Naive thymus-derived CD8-positive, alpha-beta T cell (primary cell): ENCODE data around the gene FUT7. TPM values are rescaled to one million over a fixed set of nuclear protein-coding genes. Genes with fewer than 3 reads are reported as not detected.

Source experiments
- ATAC-seq, 2 donors: fragments of 150-1000 bp; cut with Tn5 transposase in 1 of 2; sonication (Bioruptor Pico), chemical (Tn5 transposase) in 1 of 2; 1 replicate in 1 of 2; 2 replicates in 1 of 2; pipeline ENCODE4 v1.10.0; 2021; ENCODE audit warnings: mild to moderate bottlenecking in 2 of 2, moderate library complexity in 2 of 2
- POLR2A ChIA-PET: fragments of 350-600 bp; sonication (Branson Sonifier 250); formaldehyde crosslinking; loops from one replicate; lab custom pipeline; 2021; ENCODE audit warnings: antibody characterized with exemption; lab: Charles Lee
- DNase-seq, 10 donors: peaks; one replicate each; pipeline versions ENCODE4 v3.0.0 to v3.0.0-alpha.2; 2020 to 2022
- H3K27ac Mint-ChIP-seq, 10 donors: one replicate each; pipeline ENCODE4 v1.8.0; 2020 to 2022; ENCODE audit warnings: mild to moderate bottlenecking in 10 of 10, mixed read lengths in 10 of 10, moderate library complexity in 4 of 10, inconsistent platforms in 1 of 10
- H3K27me3 Mint-ChIP-seq, 5 donors: one replicate each; pipeline ENCODE4 v1.8.0; 2021 to 2022; ENCODE audit warnings: mixed read lengths in 5 of 5
- H3K36me3 Mint-ChIP-seq, 3 donors: one replicate each; pipeline ENCODE4 v1.8.0; 2020 to 2022; ENCODE audit warnings: mixed read lengths in 3 of 3, mild to moderate bottlenecking in 2 of 3, inconsistent platforms in 1 of 3
- H3K4me1 Mint-ChIP-seq, 4 donors: one replicate each; pipeline ENCODE4 v1.8.0; 2021 to 2022; ENCODE audit warnings: mixed read lengths in 4 of 4
- H3K4me3 Mint-ChIP-seq, 10 donors: one replicate each; pipeline ENCODE4 v1.8.0; 2020 to 2022; ENCODE audit warnings: mild to moderate bottlenecking in 10 of 10, mixed read lengths in 10 of 10, moderate library complexity in 6 of 10, inconsistent platforms in 1 of 10
- H3K9me3 Mint-ChIP-seq, 9 donors: one replicate each; pipeline ENCODE4 v1.8.0; 2020 to 2022; ENCODE audit warnings: mixed read lengths in 9 of 9, mild to moderate bottlenecking in 3 of 9, inconsistent platforms in 1 of 9, moderate library complexity in 1 of 9
- polyA plus RNA-seq, 3 donors: library from polyadenylated mRNA; unstranded; fragments of 300-500 nt; fragmentation: Illumina TruSeq; gene quantifications; one replicate each; pipeline ENCODE4 v1.2.3, GENCODE V29; 2021
- total RNA-seq, 8 experiments: library from RNA in 2 of 8; stranded (reverse) in 2 of 8; gene quantifications; one replicate each; pipeline ENCODE4 v1.2.3 and lab custom pipeline; 2021 to 2026

FUT7 gene
- total RNA-seq, result under 1 TPM in 1 of 2 experiments, not detected in 1; 0.13 TPM
- 1 to 10 TPM; 1.2 to 1.6 (median 1.6) TPM for polyA plus RNA-seq
- total RNA-seq (lab: John Stamatoyannopoulos, UW), result 0 to 0.86 (median 0) reads per million in 6 experiments

GRCh38 chr9:137031904-137032640, at the start of gene FUT7:
TSS of gene FUT7 (minus strand) at chr9:137032088. CDS start at chr9:137031991, 97 bp downstream.
- ATAC-seq, result peak in 1 of 2 donors; percentile 26
- POLR2A ChIA-PET, result interaction anchor here (1.5 to 1.9 kb wide), 2 partner anchors 36 to 39 kb away, joined by 5 to 7 read pairs; partner anchors contain the start of genes CLIC3 and PAXX

GRCh38 chr9:137080260-137081122, 48.6 kb upstream of the FUT7 start:
- Mint-ChIP-seq H3K4me1 (peaks cover 2 to 19% (median 12%) of the 10 kb centered on the region in 4 donors), H3K27ac (no peak overlapping the region), H3K4me3 (peak overlapping the region in 2 of 10 donors; percentile 43 to 44), H3K27me3 (no peaks in the 10 kb centered on the region), H3K36me3 (peaks cover 0 to 16% (median 0%) of the 10 kb centered on the region in 3 donors), H3K9me3 (no peaks in the 10 kb centered on the region)
- ATAC-seq, result no peak
- POLR2A ChIA-PET, result interaction anchor here (0.8 kb wide), 1 partner anchor 10 kb away, joined by 4 read pairs; the partner anchor contains the start of gene SAPCD2
- DNase-seq, result no peak

More at GRCh38 chr9:137031904-137032640, at the start of gene FUT7:
- H3K27me3 Mint-ChIP-seq, result no peaks in the 10 kb centered on the region
- no peaks in the 10 kb centered on the region for H3K36me3 Mint-ChIP-seq
- peak within 1 kb of the TSS in 9 of 10 donors; percentile 79 to 92 (median 83) for H3K27ac Mint-ChIP-seq
- H3K4me3 Mint-ChIP-seq, result peak within 1 kb of the TSS; percentile 72 to 92 (median 81)
- peaks cover 24 to 66% (median 61%) of the 10 kb centered on the region in 4 donors for H3K4me1 Mint-ChIP-seq
- no peaks in the 10 kb centered on the region for H3K9me3 Mint-ChIP-seq
- DNase-seq, result peak in 5 of 10 donors; percentile 30 to 44 (median 33)

- no peaks in the 10 kb centered on the region for H3K27me3 Mint-ChIP-seq
- POLR2A ChIA-PET, result no interaction called here
- DNase-seq, result no peak
- H3K27ac Mint-ChIP-seq, result peak overlapping the region in 1 of 10 donors; percentile 40
- no peaks in the 10 kb centered on the region for H3K9me3 Mint-ChIP-seq
- ATAC-seq, result no peak
- H3K4me1 Mint-ChIP-seq, result peaks cover 2 to 16% (median 10%) of the 10 kb centered on the region in 4 donors
- peak overlapping the region in 8 of 10 donors; percentile 10 to 72 (median 49) for H3K4me3 Mint-ChIP-seq
- H3K36me3 Mint-ChIP-seq, result peaks cover 0 to 16% (median 0%) of the 10 kb centered on the region in 3 donors
Observed at GRCh38 chr9:137079401-137079787, 47.5 kb upstream of the FUT7 start.

- Mint-ChIP-seq H3K36me3 (peaks cover 0 to 16% (median 0%) of the 10 kb centered on the region in 3 donors), H3K4me3 (peak overlapping the region; percentile 10 to 89 (median 74)), H3K4me1 (peaks cover 2 to 15% (median 9%) of the 10 kb centered on the region in 4 donors), H3K27ac (peak overlapping the region in 3 of 10 donors; percentile 15 to 46 (median 33)), H3K27me3 (no peaks in the 10 kb centered on the region), H3K9me3 (no peaks in the 10 kb centered on the region)
- DNase-seq (peak in 1 of 10 donors; percentile 61), ATAC-seq (no peak)
- POLR2A ChIA-PET, result no interaction called here
Observed at GRCh38 chr9:137078701-137079400, 47.0 kb upstream of the FUT7 start.

- H3K36me3 Mint-ChIP-seq, result peaks cover 0 to 14% (median 0%) of the 10 kb centered on the region in 3 donors
- DNase-seq, result peak in 9 of 10 donors; percentile 31 to 78 (median 45)
- peaks cover 4 to 12% (median 8%) of the 10 kb centered on the region in 4 donors for H3K4me1 Mint-ChIP-seq
- peak; percentile 63 to 70 for ATAC-seq
- peak overlapping the region; percentile 70 to 89 (median 76) for H3K4me3 Mint-ChIP-seq
- POLR2A ChIA-PET, result interaction anchor here (1.0 to 4.4 kb wide), 5 partner anchors 9 to 163 kb away, joined by 3 to 35 read pairs (median 5); partner anchors contain the start of genes MAN1B1 and TUBB4B
- H3K27ac Mint-ChIP-seq, result peak overlapping the region in 8 of 10 donors; percentile 37 to 84 (median 64)
- H3K9me3 Mint-ChIP-seq, result no peaks in the 10 kb centered on the region
- no peaks in the 10 kb centered on the region for H3K27me3 Mint-ChIP-seq
Observed at GRCh38 chr9:137077758-137078693, 46.1 kb upstream of the FUT7 start.

- Mint-ChIP-seq H3K36me3 (peaks cover 0 to 13% (median 0%) of the 10 kb centered on the region in 3 donors), H3K4me3 (peak within 1 kb of the TSS; percentile 70 to 89 (median 76)), H3K27ac (peak within 1 kb of the TSS in 8 of 10 donors; percentile 43 to 84 (median 69)), H3K4me1 (peaks cover 4 to 12% (median 8%) of the 10 kb centered on the region in 4 donors), H3K27me3 (no peaks in the 10 kb centered on the region), H3K9me3 (no peaks in the 10 kb centered on the region)
- ATAC-seq (peak; percentile 78 to 81), DNase-seq (peak; percentile 43 to 75 (median 50))
- POLR2A ChIA-PET, result interaction anchor here (1.0 to 4.4 kb wide), 6 partner anchors 10 to 164 kb away, joined by 3 to 35 read pairs (median 6); partner anchors contain the start of genes MAN1B1 and TUBB4B
Observed at GRCh38 chr9:137077010-137077747, 45.3 kb upstream of the FUT7 start, which contains the start of gene UAP1L1. TSS of gene UAP1L1 (plus strand) at chr9:137077517. CDS start at chr9:137077533, 16 bp downstream.

- POLR2A ChIA-PET, result interaction anchor here (1.2 to 4.4 kb wide), 4 partner anchors 9 to 20 kb away, joined by 5 to 35 read pairs (median 7); partner anchors contain the start of gene MAN1B1
- DNase-seq (no peak), ATAC-seq (no peak)
- peaks cover 0 to 8% (median 0%) of the 10 kb centered on the region in 3 donors for H3K36me3 Mint-ChIP-seq
- H3K4me3 Mint-ChIP-seq, result peak overlapping the region; percentile 33 to 84 (median 72)
- no peaks in the 10 kb centered on the region for H3K27me3 Mint-ChIP-seq
- no peaks in the 10 kb centered on the region for H3K9me3 Mint-ChIP-seq
- peaks cover 4 to 12% (median 8%) of the 10 kb centered on the region in 4 donors for H3K4me1 Mint-ChIP-seq
- peak overlapping the region in 6 of 10 donors; percentile 13 to 76 (median 54) for H3K27ac Mint-ChIP-seq
Observed at GRCh38 chr9:137076636-137077009, 44.7 kb upstream of the FUT7 start.

- POLR2A ChIA-PET, result interaction anchor here (0.8 to 4.4 kb wide), 2 partner anchors 12 to 147 kb away, joined by 6 to 35 read pairs; partner anchors contain the start of gene MAN1B1
- no peak for DNase-seq
- Mint-ChIP-seq H3K36me3 (peaks cover 0 to 5% (median 0%) of the 10 kb centered on the region in 3 donors), H3K9me3 (no peaks in the 10 kb centered on the region), H3K4me3 (peak overlapping the region in 3 of 10 donors; percentile 9 to 34 (median 32)), H3K27ac (peak overlapping the region in 2 of 10 donors; percentile 47 to 49), H3K4me1 (peaks cover 9 to 22% (median 17%) of the 10 kb centered on the region in 4 donors), H3K27me3 (no peaks in the 10 kb centered on the region)
- no peak for ATAC-seq
Observed at GRCh38 chr9:137075275-137075775, 43.4 kb upstream of the FUT7 start.

- POLR2A ChIA-PET, result interaction anchor here (4.4 kb wide), 1 partner anchor 12 kb away, joined by 35 read pairs; the partner anchor contains the start of gene MAN1B1
- H3K27ac Mint-ChIP-seq, result peak overlapping the region in 1 of 10 donors; percentile 49
- H3K4me3 Mint-ChIP-seq, result peak overlapping the region in 4 of 10 donors; percentile 6 to 55 (median 20)
- peaks cover 0 to 2% (median 0%) of the 10 kb centered on the region in 3 donors for H3K36me3 Mint-ChIP-seq
- DNase-seq, result no peak
- H3K4me1 Mint-ChIP-seq, result peaks cover 7 to 19% (median 15%) of the 10 kb centered on the region in 4 donors
- no peaks in the 10 kb centered on the region for H3K27me3 Mint-ChIP-seq
- H3K9me3 Mint-ChIP-seq, result no peaks in the 10 kb centered on the region
- ATAC-seq, result no peak
Observed at GRCh38 chr9:137074657-137075274, 42.9 kb upstream of the FUT7 start.
